WTC11 (cell line): ENCODE data around the gene DPY19L3. TPM values are rescaled to one million over a fixed set of nuclear protein-coding genes. Genes with fewer than 3 reads are reported as not detected.

Experiments used
- ATAC-seq: fragments of 200-7000 bp; cut with Tn5 transposase; 2 replicates; pipeline ENCODE4 v1.10.0; 2021; ENCODE audit warnings: mild to moderate bottlenecking, moderate library complexity
- CTCF ChIA-PET: fragments of 300-600 bp; sonication (Branson Sonifier 250); formaldehyde crosslinking; loops from one replicate; lab custom pipeline; 2021; ENCODE audit warnings: antibody characterized with exemption; lab: Charles Lee
- POLR2A ChIA-PET: fragments of 350-600 bp; sonication (Branson Sonifier 250); formaldehyde crosslinking; loops from one replicate; lab custom pipeline; 2021; ENCODE audit warnings: antibody characterized with exemption; lab: Charles Lee
- DNase-seq: peaks from one replicate; pipeline ENCODE4 v3.0.0; 2021; ENCODE audit warnings: low spot score
- H3K27ac Mint-ChIP-seq: 2 replicates; pipeline ENCODE4 v1.8.0; 2021; ENCODE audit warnings: mixed read lengths
- H3K27me3 Mint-ChIP-seq: 2 replicates; pipeline ENCODE4 v1.8.0; 2021; ENCODE audit warnings: low read depth, mild to moderate bottlenecking, moderate library complexity, mixed read lengths
- H3K36me3 Mint-ChIP-seq: 2 replicates; pipeline ENCODE4 v1.8.0; 2021; ENCODE audit warnings: mixed read lengths
- H3K4me1 Mint-ChIP-seq: 2 replicates; pipeline ENCODE4 v1.8.0; 2022; ENCODE audit warnings: mixed read lengths
- H3K4me3 Mint-ChIP-seq: 2 replicates; pipeline ENCODE4 v1.8.0; 2021; ENCODE audit warnings: mild to moderate bottlenecking, moderate library complexity, mixed read lengths
- H3K9me3 Mint-ChIP-seq: 2 replicates; pipeline ENCODE4 v1.8.0; 2021; ENCODE audit warnings: mixed read lengths
- CDX4 ChIP-seq: fragments of 250-450 bp; sonication (Bioruptor Pico); IDR thresholded peaks from 2 replicates; pipeline ENCODE4 v1.9.0; 2021; ENCODE audit warnings: moderate library complexity, mild to moderate bottlenecking, inconsistent platforms, borderline replicate concordance
- E2F1 ChIP-seq: sonication (generic); formaldehyde crosslinking; IDR thresholded peaks from 2 replicates; pipeline ENCODE4 v1.8.0; 2022; ENCODE audit warnings: mild to moderate bottlenecking, missing genetic modification reagents
- HMGA2 ChIP-seq: fragments of 250-450 bp; sonication (Bioruptor Pico); IDR thresholded peaks from 2 replicates; pipeline ENCODE4 v1.4.0; 2021; ENCODE audit warnings: mild to moderate bottlenecking, moderate library complexity
- HMGXB4 ChIP-seq: sonication (generic); formaldehyde crosslinking; IDR thresholded peaks from 2 replicates; pipeline ENCODE4 v1.8.1; 2023; ENCODE audit warnings: mild to moderate bottlenecking, moderate library complexity, missing genetic modification reagents
- KAT7 ChIP-seq: sonication (generic); formaldehyde crosslinking; IDR thresholded peaks from 2 replicates; pipeline ENCODE4 v1.8.1; 2023; ENCODE audit warnings: missing genetic modification reagents, mild to moderate bottlenecking, borderline replicate concordance
- NFE2L1 ChIP-seq: sonication (generic); formaldehyde crosslinking; IDR thresholded peaks from 2 replicates; pipeline ENCODE4 v1.8.1; 2023; ENCODE audit warnings: missing genetic modification reagents
- NR1H2 ChIP-seq: sonication (generic); formaldehyde crosslinking; IDR thresholded peaks from 2 replicates; pipeline ENCODE4 v1.9.0; 2021; ENCODE audit warnings: mild to moderate bottlenecking, moderate library complexity, missing genetic modification reagents
- OVOL2 ChIP-seq: fragments of 250-450 bp; sonication (Bioruptor Pico); IDR thresholded peaks from 2 replicates; pipeline ENCODE4 v1.9.0; 2021; ENCODE audit warnings: mild to moderate bottlenecking, borderline replicate concordance
- SP1 ChIP-seq: sonication (generic); formaldehyde crosslinking; conservative IDR thresholded peaks from 2 replicates; pipeline ENCODE4 v1.8.1; 2022; ENCODE audit warnings: missing genetic modification reagents
- ZBTB21 ChIP-seq: sonication (generic); formaldehyde crosslinking; IDR thresholded peaks from 2 replicates; pipeline ENCODE4 v1.8.1; 2023; ENCODE audit warnings: mild to moderate bottlenecking, missing genetic modification reagents, borderline replicate concordance
- ZBTB43 ChIP-seq: sonication (generic); formaldehyde crosslinking; IDR thresholded peaks from 2 replicates; pipeline ENCODE4 v1.8.1; 2023; ENCODE audit warnings: mild to moderate bottlenecking, missing genetic modification reagents
- ZNF121 ChIP-seq: sonication (generic); formaldehyde crosslinking; IDR thresholded peaks from 2 replicates; pipeline ENCODE4 v1.8.0; 2023; ENCODE audit warnings: missing genetic modification reagents
- ZNF396 ChIP-seq: fragments of 250-450 bp; sonication (Bioruptor Pico); IDR thresholded peaks from 2 replicates; pipeline ENCODE4 v1.8.0; 2021; ENCODE audit warnings: mild to moderate bottlenecking, moderate library complexity, borderline replicate concordance
- ZNF416 ChIP-seq: fragments of 250-450 bp; sonication (Bioruptor Pico); IDR thresholded peaks from 2 replicates; pipeline ENCODE4 v1.9.0; 2021; ENCODE audit warnings: mild to moderate bottlenecking, inconsistent platforms
- ZNF423 ChIP-seq: fragments of 250-450 bp; sonication (Bioruptor Pico); IDR thresholded peaks from 2 replicates; pipeline ENCODE4 v2.1.2; 2022; ENCODE audit warnings: mild to moderate bottlenecking, moderate library complexity
- total RNA-seq: library from RNA; stranded (reverse); gene quantifications from 3 replicates; pipeline ENCODE4 v1.2.3, GENCODE V29; 2021
- TF ChIP-seq, protein P1 (sequence below): sonication (generic); formaldehyde crosslinking; IDR thresholded peaks from 2 replicates; pipeline ENCODE4 v1.8.0; 2022; ENCODE audit warnings: missing genetic modification reagents
- TF ChIP-seq, protein P2 (sequence below): fragments of 200-600 bp; IDR thresholded peaks from 2 replicates; pipeline ENCODE4 v1.8.0; 2022; ENCODE audit warnings: antibody characterized with exemption
- TF ChIP-seq, protein P3 (sequence below): sonication (generic); formaldehyde crosslinking; IDR thresholded peaks from 2 replicates; pipeline ENCODE4 v1.8.0; 2022; ENCODE audit warnings: mild to moderate bottlenecking, missing genetic modification reagents
- TF ChIP-seq, protein P4 (sequence below): sonication (generic); formaldehyde crosslinking; IDR thresholded peaks from 2 replicates; pipeline ENCODE4 v1.8.1; 2023; ENCODE audit warnings: mild to moderate bottlenecking, missing genetic modification reagents
- TF ChIP-seq, protein P5 (sequence below): sonication (generic); formaldehyde crosslinking; IDR thresholded peaks from 2 replicates; pipeline ENCODE4 v1.8.1; 2023; ENCODE audit warnings: mild to moderate bottlenecking, missing genetic modification reagents, moderate library complexity

Gene DPY19L3
- total RNA-seq, 1 experiment from 2014 or later = 73.2 TPM

DNA sequence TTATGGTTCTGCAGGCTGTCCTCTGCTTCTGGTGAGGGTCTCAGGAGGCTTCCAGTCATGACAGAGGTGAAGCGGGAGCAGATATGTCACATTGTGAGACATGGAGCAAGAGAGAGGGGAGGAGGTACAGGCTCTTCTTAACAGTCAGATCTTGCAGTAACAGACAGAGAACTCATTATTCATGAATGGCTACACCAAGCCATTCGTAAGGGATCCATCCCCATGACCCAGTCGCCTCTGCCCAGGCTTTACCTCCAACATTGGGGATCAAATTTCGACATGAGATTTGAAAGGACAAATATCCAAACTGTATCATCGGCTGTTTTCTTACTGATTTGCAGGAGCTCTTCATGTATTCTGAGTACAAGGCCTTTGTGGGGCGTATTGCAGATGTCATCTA is 38.5 kb upstream of the DPY19L3 start:
- no peak overlapping the region for H3K27ac Mint-ChIP-seq
- H3K4me3 Mint-ChIP-seq = no peak overlapping the region
- TF ChIP-seq, protein P1, sequence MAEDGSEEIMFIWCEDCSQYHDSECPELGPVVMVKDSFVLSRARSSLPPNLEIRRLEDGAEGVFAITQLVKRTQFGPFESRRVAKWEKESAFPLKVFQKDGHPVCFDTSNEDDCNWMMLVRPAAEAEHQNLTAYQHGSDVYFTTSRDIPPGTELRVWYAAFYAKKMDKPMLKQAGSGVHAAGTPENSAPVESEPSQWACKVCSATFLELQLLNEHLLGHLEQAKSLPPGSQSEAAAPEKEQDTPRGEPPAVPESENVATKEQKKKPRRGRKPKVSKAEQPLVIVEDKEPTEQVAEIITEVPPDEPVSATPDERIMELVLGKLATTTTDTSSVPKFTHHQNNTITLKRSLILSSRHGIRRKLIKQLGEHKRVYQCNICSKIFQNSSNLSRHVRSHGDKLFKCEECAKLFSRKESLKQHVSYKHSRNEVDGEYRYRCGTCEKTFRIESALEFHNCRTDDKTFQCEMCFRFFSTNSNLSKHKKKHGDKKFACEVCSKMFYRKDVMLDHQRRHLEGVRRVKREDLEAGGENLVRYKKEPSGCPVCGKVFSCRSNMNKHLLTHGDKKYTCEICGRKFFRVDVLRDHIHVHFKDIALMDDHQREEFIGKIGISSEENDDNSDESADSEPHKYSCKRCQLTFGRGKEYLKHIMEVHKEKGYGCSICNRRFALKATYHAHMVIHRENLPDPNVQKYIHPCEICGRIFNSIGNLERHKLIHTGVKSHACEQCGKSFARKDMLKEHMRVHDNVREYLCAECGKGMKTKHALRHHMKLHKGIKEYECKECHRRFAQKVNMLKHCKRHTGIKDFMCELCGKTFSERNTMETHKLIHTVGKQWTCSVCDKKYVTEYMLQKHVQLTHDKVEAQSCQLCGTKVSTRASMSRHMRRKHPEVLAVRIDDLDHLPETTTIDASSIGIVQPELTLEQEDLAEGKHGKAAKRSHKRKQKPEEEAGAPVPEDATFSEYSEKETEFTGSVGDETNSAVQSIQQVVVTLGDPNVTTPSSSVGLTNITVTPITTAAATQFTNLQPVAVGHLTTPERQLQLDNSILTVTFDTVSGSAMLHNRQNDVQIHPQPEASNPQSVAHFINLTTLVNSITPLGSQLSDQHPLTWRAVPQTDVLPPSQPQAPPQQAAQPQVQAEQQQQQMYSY (CRISPR knock-in tag) = 0 out of 2 replicates have a peak, but pooled peaks have one; percentile 22
- TF ChIP-seq HMGA2 = no peak
- TF ChIP-seq ZBTB43 (CRISPR knock-in tag) = no peak
- no peak for TF ChIP-seq ZBTB21 (CRISPR knock-in tag)
- no peak for TF ChIP-seq ZNF396 (CRISPR knock-in tag)
- no peak for TF ChIP-seq HMGXB4 (CRISPR knock-in tag)
- ChIA-PET POLR2A (no interaction called here), CTCF (no interaction called here)
- DNase-seq (no peak), ATAC-seq (no peak)
- H3K27me3 Mint-ChIP-seq = no peaks in the 10 kb centered on the region
- no peaks in the 10 kb centered on the region for H3K4me1 Mint-ChIP-seq
- H3K36me3 Mint-ChIP-seq = peaks cover 34% of the 10 kb centered on the region
- H3K9me3 Mint-ChIP-seq = no peaks in the 10 kb centered on the region

GRCh38 chr19:32367948-32368536 is 37.5 kb upstream of the DPY19L3 start:
- ChIA-PET CTCF (no interaction called here), POLR2A (no interaction called here)
- DNase-seq (no peak), ATAC-seq (no peak)
- Mint-ChIP-seq H3K36me3 (peaks cover 40% of the 10 kb centered on the region), H3K27ac (no peak overlapping the region), H3K4me3 (no peak overlapping the region), H3K4me1 (no peaks in the 10 kb centered on the region), H3K27me3 (no peaks in the 10 kb centered on the region), H3K9me3 (0 out of 2 replicates have a peak, but pooled peaks cover 3% of the 10 kb centered on the region)
- TF ChIP-seq SP1 = no peak
- no peak for TF ChIP-seq ZNF423
- TF ChIP-seq ZNF416 (CRISPR knock-in tag) = no peak
- TF ChIP-seq, protein P2, sequence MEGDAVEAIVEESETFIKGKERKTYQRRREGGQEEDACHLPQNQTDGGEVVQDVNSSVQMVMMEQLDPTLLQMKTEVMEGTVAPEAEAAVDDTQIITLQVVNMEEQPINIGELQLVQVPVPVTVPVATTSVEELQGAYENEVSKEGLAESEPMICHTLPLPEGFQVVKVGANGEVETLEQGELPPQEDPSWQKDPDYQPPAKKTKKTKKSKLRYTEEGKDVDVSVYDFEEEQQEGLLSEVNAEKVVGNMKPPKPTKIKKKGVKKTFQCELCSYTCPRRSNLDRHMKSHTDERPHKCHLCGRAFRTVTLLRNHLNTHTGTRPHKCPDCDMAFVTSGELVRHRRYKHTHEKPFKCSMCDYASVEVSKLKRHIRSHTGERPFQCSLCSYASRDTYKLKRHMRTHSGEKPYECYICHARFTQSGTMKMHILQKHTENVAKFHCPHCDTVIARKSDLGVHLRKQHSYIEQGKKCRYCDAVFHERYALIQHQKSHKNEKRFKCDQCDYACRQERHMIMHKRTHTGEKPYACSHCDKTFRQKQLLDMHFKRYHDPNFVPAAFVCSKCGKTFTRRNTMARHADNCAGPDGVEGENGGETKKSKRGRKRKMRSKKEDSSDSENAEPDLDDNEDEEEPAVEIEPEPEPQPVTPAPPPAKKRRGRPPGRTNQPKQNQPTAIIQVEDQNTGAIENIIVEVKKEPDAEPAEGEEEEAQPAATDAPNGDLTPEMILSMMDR = no peak
- TF ChIP-seq NR1H2 (CRISPR knock-in tag) = no peak
- TF ChIP-seq NFE2L1 (CRISPR knock-in tag) = no peak
- no peak for TF ChIP-seq ZNF121 (CRISPR knock-in tag)
- no peak for TF ChIP-seq E2F1
- TF ChIP-seq, protein P3, sequence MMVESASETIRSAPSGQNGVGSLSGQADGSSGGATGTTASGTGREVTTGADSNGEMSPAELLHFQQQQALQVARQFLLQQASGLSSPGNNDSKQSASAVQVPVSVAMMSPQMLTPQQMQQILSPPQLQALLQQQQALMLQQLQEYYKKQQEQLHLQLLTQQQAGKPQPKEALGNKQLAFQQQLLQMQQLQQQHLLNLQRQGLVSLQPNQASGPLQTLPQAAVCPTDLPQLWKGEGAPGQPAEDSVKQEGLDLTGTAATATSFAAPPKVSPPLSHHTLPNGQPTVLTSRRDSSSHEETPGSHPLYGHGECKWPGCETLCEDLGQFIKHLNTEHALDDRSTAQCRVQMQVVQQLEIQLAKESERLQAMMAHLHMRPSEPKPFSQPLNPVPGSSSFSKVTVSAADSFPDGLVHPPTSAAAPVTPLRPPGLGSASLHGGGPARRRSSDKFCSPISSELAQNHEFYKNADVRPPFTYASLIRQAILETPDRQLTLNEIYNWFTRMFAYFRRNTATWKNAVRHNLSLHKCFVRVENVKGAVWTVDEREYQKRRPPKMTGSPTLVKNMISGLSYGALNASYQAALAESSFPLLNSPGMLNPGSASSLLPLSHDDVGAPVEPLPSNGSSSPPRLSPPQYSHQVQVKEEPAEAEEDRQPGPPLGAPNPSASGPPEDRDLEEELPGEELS (CRISPR knock-in tag) = no peak
- TF ChIP-seq KAT7 (CRISPR knock-in tag) = no peak
- TF ChIP-seq, protein P4, sequence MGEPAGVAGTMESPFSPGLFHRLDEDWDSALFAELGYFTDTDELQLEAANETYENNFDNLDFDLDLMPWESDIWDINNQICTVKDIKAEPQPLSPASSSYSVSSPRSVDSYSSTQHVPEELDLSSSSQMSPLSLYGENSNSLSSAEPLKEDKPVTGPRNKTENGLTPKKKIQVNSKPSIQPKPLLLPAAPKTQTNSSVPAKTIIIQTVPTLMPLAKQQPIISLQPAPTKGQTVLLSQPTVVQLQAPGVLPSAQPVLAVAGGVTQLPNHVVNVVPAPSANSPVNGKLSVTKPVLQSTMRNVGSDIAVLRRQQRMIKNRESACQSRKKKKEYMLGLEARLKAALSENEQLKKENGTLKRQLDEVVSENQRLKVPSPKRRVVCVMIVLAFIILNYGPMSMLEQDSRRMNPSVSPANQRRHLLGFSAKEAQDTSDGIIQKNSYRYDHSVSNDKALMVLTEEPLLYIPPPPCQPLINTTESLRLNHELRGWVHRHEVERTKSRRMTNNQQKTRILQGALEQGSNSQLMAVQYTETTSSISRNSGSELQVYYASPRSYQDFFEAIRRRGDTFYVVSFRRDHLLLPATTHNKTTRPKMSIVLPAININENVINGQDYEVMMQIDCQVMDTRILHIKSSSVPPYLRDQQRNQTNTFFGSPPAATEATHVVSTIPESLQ (CRISPR knock-in tag) = no peak
- TF ChIP-seq CDX4 (CRISPR knock-in tag) = no peak
- no peak for TF ChIP-seq OVOL2 (CRISPR knock-in tag)
- TF ChIP-seq, protein P5, sequence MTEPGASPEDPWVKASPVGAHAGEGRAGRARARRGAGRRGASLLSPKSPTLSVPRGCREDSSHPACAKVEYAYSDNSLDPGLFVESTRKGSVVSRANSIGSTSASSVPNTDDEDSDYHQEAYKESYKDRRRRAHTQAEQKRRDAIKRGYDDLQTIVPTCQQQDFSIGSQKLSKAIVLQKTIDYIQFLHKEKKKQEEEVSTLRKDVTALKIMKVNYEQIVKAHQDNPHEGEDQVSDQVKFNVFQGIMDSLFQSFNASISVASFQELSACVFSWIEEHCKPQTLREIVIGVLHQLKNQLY (CRISPR knock-in tag) = no peak
